Ammon's horn (tissue), 1 donor: ENCODE results near the gene TDRD12.
"Not testable (repeated sequence)": the region's sequence is repeated elsewhere in the genome, so short reads cannot be mapped to it uniquely, and the experiment has no call there.

Source experiments
- DNase-seq: peaks from one replicate; pipeline ENCODE4 v3.0.0-alpha.2; 2016; ENCODE audit warnings: low spot score

The TDRD12 gene

DNA sequence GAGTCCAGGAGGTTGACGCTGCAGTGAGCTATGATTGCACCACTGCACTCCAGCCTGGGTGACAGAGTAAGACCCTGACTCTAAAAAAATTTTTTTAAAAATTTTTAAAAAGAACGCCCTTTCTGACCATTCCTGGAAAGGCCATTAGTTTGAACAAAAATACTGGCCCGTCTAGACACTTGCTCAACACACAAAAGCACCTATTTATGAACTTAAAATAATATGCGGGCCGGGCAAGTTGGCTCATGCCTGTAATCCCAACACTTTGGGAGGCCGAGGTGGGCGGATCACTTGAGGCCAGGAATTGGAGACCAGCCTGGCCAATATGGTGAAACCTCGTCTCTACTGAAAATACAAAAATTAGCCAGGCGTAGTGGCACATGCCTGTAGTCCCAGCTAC, 147.9 kb downstream of the TDRD12 start:
- not testable (repeated sequence) for DNase-seq

DNA sequence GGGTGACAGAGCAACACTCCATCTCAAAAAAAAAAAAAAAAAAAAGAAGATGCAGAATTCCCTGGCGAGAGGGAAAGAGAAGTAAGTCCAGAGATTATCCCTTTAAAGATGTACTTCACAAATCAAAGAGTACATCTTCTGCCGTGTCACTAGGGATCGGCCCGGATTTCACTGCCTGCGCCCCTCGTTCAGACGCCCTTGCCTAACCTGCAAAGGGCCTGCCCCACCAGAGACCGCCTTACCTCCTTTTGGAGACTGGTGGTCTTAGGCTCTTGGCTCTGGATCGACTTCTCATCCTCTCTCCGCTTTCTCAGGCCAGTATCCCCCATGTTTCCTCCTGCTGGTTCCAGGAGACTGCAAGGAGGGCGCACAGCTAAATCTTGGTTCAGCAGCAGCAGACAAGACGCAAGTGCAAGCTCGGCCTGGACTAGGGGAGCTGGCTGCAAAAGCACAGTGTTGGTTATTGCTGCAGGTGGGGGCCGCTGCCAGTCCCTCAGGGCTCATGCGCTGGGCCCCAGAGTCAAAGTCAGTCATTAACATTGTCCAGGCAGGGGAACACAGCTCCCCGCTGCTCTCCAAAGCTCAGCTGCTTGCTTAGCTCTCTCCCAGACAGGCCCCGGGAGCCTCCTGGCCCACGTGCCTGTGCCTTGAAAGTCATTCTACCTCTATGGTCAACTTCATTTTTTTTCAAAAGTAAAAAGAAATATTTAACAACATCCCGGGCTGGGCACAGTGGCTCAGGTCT, 148.8 kb downstream of the TDRD12 start:
- no peak for DNase-seq

DNA sequence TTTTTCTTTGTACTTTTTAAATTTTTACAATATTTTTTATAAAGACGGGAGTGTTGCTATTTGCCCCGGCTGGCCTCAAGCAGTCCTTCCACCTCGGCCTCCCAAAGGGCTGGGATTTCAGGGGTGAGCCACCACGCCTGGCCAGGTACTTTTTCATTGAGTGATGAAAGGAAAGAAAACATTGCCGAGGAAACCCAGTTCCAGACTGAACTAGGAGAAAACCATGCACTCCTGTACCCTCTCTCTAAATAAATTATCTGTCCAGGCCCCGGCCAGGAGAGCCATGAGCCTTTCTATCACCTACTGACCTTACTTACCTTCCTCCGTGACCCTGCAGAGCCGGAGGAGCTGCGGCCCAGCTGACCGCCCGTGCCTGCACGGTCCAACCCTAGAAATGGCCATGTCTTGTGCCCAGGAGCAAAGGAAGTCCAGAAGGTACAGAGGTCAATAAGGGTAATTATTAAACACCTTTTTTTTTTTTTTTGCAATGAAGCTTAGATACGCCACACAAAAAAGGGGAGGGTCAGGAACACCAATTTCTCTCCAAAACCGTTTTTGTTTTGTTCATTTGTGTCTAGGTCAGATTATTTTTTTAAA, 149.9 kb downstream of the TDRD12 start, which contains the start of gene SLC7A9:
TSS of gene SLC7A9 (minus strand) at position 399 of the 597 bp plus-strand sequence. CDS start 1,233 bp downstream, outside the sequence.
- DNase-seq, result no peak

DNA sequence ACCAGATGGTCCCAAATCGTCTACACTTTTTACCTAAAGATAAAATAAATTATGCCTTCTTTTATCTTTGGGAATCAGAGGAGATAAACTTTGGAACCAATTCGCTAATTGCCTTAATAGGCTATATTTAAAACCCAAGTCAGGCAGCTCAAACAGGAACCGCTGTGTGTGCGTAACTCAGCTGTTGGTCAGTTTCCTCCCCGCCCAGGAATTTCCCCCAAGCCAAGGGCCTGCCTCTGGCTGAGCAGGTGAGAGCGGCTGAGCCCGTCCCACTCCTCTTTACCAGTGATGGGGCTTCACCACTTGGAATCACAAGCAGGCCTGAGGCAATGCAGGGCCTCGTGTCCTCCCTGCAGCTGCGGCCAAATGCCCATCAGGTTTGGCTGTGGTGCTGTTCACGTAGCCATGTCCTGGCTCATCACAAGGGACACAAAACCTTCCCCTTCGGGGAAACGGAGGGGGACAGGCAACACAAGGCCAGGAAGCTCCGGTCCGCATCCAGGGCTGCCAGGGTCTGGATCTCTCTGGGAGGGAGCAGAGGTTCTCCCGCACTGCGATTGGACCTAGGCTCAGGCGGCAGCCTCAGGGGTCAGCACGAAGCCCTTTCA, 150.5 kb downstream of the TDRD12 start:
- no peak for DNase-seq

DNA sequence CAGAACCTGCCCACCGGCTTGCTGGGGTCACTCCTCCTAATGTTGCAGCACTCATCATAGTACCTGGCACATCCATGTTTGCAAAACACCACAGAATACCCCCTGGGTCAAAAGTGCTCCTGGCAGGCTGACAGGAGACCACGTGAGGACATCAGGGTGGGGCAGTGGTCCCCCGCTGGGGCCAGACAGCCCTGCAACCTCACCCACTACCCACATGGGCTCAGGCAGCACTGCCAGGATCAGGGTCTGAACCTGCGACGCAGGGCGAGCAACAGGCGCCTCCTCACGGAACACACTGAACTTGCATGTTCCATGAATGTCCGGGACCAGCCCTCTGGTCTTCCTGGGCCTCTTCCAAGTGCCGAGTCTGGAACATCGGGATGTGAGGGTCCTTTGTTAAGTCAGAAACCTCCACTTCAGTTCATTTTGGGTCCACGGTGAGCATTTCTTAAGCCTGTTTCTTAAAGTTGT, 151.4 kb downstream of the TDRD12 start:
- DNase-seq, result no peak

DNA sequence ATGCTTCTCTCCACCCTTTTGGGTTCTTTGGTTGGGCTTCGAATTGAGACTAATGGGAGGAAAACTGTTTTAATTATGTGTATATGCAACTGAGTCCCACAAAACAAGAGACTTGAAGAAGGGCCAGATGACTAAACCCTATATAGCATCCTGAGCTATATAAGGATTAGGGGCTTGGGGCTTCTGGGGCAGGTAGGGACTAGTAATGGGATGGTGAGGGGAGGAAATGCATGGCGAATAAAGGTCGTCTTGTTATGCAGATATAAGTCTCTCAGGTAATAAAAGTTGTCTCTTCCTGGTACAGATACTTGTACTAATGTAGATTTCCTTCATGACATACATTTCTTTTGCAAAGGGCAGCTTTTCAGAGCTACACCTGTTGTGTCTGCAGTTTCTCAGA, 152.8 kb downstream of the TDRD12 start:
- no peak for DNase-seq

DNA sequence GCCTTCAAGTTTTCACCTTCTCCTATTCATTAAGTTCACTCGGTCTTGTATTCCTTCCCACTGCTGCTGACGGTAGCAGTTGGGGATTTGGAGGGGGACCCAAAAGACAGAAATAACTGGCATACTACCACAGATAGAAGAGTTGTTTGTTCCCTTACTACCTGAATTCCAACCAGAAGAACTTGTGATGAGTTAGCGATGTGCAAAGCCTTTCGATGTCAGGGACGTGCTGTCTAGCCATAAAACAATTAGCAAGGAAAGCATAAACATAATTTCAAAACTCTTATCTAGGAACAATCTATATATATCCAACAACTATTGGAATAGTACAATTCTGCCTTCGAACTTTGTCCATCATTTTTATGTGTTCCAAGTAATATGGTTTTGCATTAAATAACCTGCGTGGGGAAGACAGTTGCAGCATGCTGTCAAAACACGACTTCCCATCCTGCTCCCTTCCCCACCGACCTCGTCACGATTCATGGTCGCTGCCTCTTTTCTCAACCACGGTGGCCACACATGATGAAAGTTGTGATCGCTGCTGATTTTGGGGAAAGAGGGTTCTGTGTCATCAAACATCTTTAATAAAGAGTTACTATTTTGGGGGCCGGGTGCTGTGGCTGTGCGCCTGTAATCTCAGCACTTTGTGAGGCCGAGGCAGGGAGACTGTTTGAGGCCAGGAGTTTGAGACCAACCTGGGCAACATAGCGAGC, 153.8 kb downstream of the TDRD12 start:
- no peak for DNase-seq

DNA sequence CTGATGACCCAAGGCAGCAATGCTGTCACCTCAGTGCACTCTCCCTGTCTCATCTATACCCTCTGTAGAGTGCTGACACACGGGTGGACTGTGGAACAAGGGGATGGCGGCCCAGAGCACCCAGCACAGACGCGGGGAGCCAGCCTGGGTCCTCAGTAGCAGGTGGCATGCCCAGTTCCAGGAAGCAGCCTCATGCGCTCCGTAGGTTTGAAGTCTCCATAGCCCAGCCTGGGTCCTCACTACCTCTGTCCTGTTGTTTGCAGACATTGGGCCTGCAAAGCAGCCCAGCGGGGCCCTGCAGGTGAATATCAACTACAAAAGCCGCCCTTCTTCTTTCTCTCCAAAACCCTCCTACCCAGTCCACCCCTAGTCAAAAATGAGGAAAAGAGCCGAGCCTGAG, 155.0 kb downstream of the TDRD12 start:
- no peak for DNase-seq

DNA sequence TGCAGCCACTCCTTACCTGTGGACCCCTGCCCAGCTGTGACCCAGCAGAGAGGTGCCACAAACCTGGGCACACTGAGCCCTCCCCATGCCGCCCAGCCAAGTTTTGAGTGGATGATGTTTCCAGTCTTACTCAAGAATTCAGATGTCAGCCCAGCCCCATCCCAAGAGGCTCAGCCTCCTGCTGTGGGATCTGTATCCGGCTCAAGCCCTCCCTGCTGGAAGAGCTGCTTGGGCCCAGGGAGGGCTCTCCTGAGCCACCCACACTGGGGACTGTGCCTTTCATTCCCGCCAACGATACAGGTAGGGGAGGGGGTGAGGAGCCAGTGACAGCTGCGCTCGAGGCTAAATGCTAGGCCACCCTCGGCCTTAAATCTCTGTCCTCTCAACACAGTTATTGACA, 155.9 kb downstream of the TDRD12 start:
- no peak for DNase-seq

DNA sequence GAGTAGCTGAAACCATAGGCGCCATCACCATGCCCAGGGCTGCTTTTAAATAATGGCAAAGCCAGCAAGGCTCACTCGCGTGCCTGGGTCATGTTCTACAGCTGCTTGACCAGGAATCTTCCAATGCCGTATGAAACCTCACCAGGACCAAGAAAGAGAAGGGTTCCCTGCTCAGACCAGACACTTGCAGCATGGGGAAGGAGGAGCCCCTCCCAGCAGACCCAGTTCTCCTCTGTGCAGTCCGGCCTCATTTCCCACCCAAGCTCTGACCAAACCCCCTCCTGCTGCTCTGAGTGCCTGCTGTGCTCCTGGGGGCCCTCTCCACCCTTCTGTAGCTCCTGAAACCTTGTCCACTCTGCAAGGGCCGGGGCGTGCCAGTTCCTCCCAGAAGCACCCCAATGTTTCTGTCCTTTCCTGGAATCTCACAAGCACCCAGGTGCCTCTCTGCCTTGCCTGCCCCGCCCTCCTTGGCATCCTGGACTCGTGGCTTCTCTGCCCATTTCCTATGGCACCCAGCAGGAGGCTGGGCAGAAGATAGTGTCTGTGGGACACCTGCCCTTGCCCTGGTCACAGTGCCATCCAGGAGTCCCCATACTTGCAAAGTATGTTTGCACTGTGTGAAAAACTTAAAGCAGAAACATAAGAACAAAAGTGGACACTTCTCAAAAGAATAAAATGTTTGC, 156.8 kb downstream of the TDRD12 start:
- no peak for DNase-seq

DNA sequence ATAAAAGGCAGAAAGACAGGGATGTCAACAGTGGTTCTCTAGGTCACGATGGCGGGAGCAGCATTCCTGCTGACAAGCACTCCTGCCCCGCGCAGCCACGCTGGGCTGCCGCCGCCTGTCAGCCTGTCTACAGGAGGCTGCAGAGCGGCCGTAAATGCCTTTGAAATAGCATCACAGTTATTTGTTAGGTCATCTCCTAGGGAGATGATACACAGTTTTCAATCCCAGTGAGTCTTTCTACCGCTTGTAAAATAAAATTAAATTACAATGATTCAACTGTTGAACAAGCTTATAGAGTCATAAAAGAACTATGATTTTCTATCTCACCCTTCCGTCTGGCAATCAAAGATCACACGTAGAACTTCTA, 157.3 kb downstream of the TDRD12 start:
- no peak for DNase-seq
